HEK293T (cell line): ENCODE results near the gene PPIL4.

Experiments used
- CTCF ChIA-PET: fragments of 350-600 bp; formaldehyde crosslinking; extraction: SDS; loops from one replicate; lab custom pipeline; 2021; ENCODE audit warnings: antibody characterized with exemption, inconsistent platforms; lab: Yijun Ruan, JAX
- POLR2A ChIA-PET: fragments of 350-600 bp; formaldehyde crosslinking; extraction: SDS; loops from one replicate; lab custom pipeline; 2020; ENCODE audit warnings: antibody characterized with exemption, inconsistent platforms; lab: Yijun Ruan, JAX
- DNase-seq: peaks from one replicate; pipeline ENCODE4 v3.0.0; 2012; ENCODE audit warnings: mixed read lengths; ENCODE audit errors: extremely low spot score
- ARNT ChIP-seq: fragments of 450-650 bp; IDR thresholded peaks from 2 replicates; pipeline ENCODE4 v1.6.1; 2017; ENCODE audit warnings: mild to moderate bottlenecking
- BHLHE40 ChIP-seq: fragments of 450-650 bp; IDR thresholded peaks from 2 replicates; pipeline ENCODE4 v1.6.1; 2016; ENCODE audit warnings: mild to moderate bottlenecking, moderate library complexity, borderline replicate concordance
- CTBP1 ChIP-seq: fragments of 450-650 bp; IDR thresholded peaks from 2 replicates; pipeline ENCODE4 v1.6.1; 2016; ENCODE audit warnings: borderline replicate concordance
- ELF4 ChIP-seq: fragments of 450-650 bp; IDR thresholded peaks from 2 replicates; pipeline ENCODE4 v1.6.1; 2017; ENCODE audit warnings: antibody characterized with exemption
- FOXA1 ChIP-seq: fragments of 450-650 bp; IDR thresholded peaks from 2 replicates; pipeline ENCODE4 v1.6.1; 2016; ENCODE audit warnings: mild to moderate bottlenecking
- FOXK2 ChIP-seq: fragments of 450-650 bp; IDR thresholded peaks from 2 replicates; pipeline ENCODE4 v1.6.1; 2016; ENCODE audit warnings: mild to moderate bottlenecking
- FOXM1 ChIP-seq: fragments of 450-650 bp; IDR thresholded peaks from 2 replicates; pipeline ENCODE4 v1.6.1; 2017; ENCODE audit warnings: mild to moderate bottlenecking, borderline replicate concordance
- HDGF ChIP-seq: fragments of 450-650 bp; IDR thresholded peaks from 2 replicates; pipeline ENCODE4 v1.6.1; 2017; ENCODE audit warnings: antibody characterized with exemption, borderline replicate concordance
- L3MBTL2 ChIP-seq: fragments of 450-650 bp; conservative IDR thresholded peaks from 2 replicates; pipeline ENCODE4 v1.6.1; 2016; ENCODE audit warnings: mild to moderate bottlenecking
- LEF1 ChIP-seq: fragments of 450-650 bp; IDR thresholded peaks from 2 replicates; pipeline ENCODE4 v1.6.1; 2017; ENCODE audit warnings: mild to moderate bottlenecking, borderline replicate concordance
- NFRKB ChIP-seq: fragments of 450-650 bp; IDR thresholded peaks from 2 replicates; pipeline ENCODE4 v1.6.1; 2016; ENCODE audit warnings: mild to moderate bottlenecking, moderate library complexity
- SP1 ChIP-seq: fragments of 450-650 bp; IDR thresholded peaks from 2 replicates; pipeline ENCODE4 v1.6.1; 2017
- SUZ12 ChIP-seq: fragments of 450-650 bp; IDR thresholded peaks from 2 replicates; pipeline ENCODE4 v1.6.1; 2016; ENCODE audit warnings: mild to moderate bottlenecking
- TARDBP ChIP-seq: fragments of 450-650 bp; IDR thresholded peaks from 2 replicates; pipeline ENCODE4 v1.6.1; 2016
- ZNF384 ChIP-seq: fragments of 450-650 bp; IDR thresholded peaks from 2 replicates; pipeline ENCODE4 v1.6.1; 2016
- TF ChIP-seq, protein P1 (sequence below): fragments of 450-650 bp; IDR thresholded peaks from 2 replicates; pipeline ENCODE4 v1.6.1; 2016

PPIL4 gene, protein sequence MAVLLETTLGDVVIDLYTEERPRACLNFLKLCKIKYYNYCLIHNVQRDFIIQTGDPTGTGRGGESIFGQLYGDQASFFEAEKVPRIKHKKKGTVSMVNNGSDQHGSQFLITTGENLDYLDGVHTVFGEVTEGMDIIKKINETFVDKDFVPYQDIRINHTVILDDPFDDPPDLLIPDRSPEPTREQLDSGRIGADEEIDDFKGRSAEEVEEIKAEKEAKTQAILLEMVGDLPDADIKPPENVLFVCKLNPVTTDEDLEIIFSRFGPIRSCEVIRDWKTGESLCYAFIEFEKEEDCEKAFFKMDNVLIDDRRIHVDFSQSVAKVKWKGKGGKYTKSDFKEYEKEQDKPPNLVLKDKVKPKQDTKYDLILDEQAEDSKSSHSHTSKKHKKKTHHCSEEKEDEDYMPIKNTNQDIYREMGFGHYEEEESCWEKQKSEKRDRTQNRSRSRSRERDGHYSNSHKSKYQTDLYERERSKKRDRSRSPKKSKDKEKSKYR

GRCh38 chr6:149545754-149546471 is at the start of gene PPIL4:
PPIL4 (minus strand) TSS chr6:149546043; CDS start chr6:149546005, 38 bp downstream.
- CTCF ChIA-PET: interaction anchor here (0.6 to 1.1 kb wide), 6 partner anchors 17 to 207 kb away, joined by 3 to 4 read pairs (median 3); no protein-coding TSS in a partner anchor
- peak; percentile 96 for DNase-seq
- POLR2A ChIA-PET: interaction anchor here (1.3 to 4.2 kb wide), 7 partner anchors 9 to 172 kb away, joined by 3 to 16 read pairs (median 5); partner anchors contain the start of genes GINM1 and LATS1
- TF ChIP-seq CTBP1 (no peak), SP1 (no peak), ZNF384 (no peak), FOXK2 (no peak), NFRKB (no peak), BHLHE40 (no peak), ELF4 (peak; percentile 83), FOXA1 (no peak), L3MBTL2 (0 out of 2 replicates have a peak, but pooled peaks have one; percentile 62), TARDBP (no peak), LEF1 (no peak; the same call in 1 of the 2 replicates), HDGF (no peak)
- TF ChIP-seq, protein P1, sequence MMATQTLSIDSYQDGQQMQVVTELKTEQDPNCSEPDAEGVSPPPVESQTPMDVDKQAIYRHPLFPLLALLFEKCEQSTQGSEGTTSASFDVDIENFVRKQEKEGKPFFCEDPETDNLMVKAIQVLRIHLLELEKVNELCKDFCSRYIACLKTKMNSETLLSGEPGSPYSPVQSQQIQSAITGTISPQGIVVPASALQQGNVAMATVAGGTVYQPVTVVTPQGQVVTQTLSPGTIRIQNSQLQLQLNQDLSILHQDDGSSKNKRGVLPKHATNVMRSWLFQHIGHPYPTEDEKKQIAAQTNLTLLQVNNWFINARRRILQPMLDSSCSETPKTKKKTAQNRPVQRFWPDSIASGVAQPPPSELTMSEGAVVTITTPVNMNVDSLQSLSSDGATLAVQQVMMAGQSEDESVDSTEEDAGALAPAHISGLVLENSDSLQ: peak; percentile 69

DNA sequence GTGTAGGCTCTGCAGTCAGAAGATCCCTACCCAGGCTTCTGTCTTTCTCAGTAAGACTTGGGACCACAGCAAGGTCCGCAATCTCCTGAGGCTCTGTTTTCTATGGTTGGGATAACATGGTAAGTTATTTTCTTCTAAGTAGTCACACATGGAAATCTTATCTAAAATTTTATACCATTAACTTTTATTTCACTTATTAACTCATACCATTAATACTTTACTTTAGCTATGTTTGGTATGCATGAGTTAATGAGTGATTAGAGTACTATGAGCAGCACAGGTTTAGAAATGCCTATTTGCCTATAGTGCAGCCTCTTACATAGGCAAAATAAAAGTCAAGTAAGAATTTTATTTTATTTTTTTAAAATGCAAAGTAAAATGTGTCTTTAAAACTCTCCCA is 47.6 kb upstream of the PPIL4 start:
- CTCF ChIA-PET: interaction anchor here (1.0 to 1.1 kb wide), 2 partner anchors 33 to 52 kb away, joined by 3 read pairs; no protein-coding TSS in a partner anchor
- TF ChIP-seq, protein P1: no peak
- no peak for TF ChIP-seq ELF4
- DNase-seq: no peak
- POLR2A ChIA-PET: no interaction called here

GRCh38 chr6:149592983-149593382 is 47.1 kb upstream of the PPIL4 start:
- DNase-seq: no peak
- TF ChIP-seq LEF1: no peak
- TF ChIP-seq ARNT: no peak
- ChIA-PET CTCF (interaction anchor here (1.0 to 1.1 kb wide), 2 partner anchors 32 to 52 kb away, joined by 3 read pairs; no protein-coding TSS in a partner anchor), POLR2A (no interaction called here)

DNA sequence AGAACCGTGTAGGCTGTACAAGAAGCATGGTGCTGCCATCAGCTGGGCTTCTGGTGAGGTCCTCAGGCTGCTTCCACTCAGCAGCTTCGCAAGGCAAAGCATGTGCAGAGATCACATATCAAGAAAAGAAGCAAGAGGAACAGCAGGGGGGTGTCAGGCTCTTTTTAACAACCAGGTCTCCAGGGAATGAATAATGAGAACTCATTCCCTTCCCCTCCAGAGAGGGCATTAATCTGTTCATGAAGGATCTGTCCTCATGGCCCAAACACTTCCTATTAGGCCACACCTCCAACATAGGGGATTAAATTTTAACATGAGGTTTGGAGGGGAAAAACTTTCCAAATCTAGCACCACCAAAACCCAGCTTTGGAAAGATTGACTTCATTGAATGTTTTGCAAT is 40.3 kb upstream of the PPIL4 start:
- CTCF ChIA-PET: no interaction called here
- POLR2A ChIA-PET: interaction anchor here (0.6 kb wide), 1 partner anchor 38 kb away, joined by 3 read pairs; no protein-coding TSS in a partner anchor
- TF ChIP-seq CTBP1 (no peak), FOXA1 (no peak), NFRKB (no peak), HDGF (no peak), ELF4 (no peak), BHLHE40 (no peak), SUZ12 (no peak), L3MBTL2 (no peak), ARNT (no peak), FOXM1 (no peak), FOXK2 (no peak), SP1 (no peak)
- no peak for DNase-seq

GRCh38 chr6:149581349-149581748 is 35.5 kb upstream of the PPIL4 start:
- ChIA-PET POLR2A (no interaction called here), CTCF (no interaction called here)
- TF ChIP-seq TARDBP (no peak), FOXA1 (no peak), ARNT (no peak), ZNF384 (no peak), CTBP1 (no peak), ELF4 (no peak), BHLHE40 (no peak), L3MBTL2 (no peak), HDGF (no peak), LEF1 (no peak), SUZ12 (no peak), NFRKB (no peak)
- TF ChIP-seq, protein P1: no peak
- DNase-seq: no peak

GRCh38 chr6:149580880-149581279 is 35.0 kb upstream of the PPIL4 start:
- DNase-seq: no peak
- ChIA-PET POLR2A (no interaction called here), CTCF (no interaction called here)
- TF ChIP-seq HDGF (no peak), ZNF384 (no peak), FOXA1 (no peak), FOXK2 (no peak), NFRKB (no peak), TARDBP (no peak), ELF4 (no peak), L3MBTL2 (no peak)
